Testis (tissue), 3 donors: Measurements from ENCODE around the gene PCSK6. TPM values are rescaled to one million over a fixed set of nuclear protein-coding genes. Genes with fewer than 3 reads are reported as not detected.

Experiments
- DNase-seq: peaks from one replicate; pipeline ENCODE4 v3.0.0-alpha.2; 2019
- H3K27ac ChIP-seq, 2 donors: fragments of 200-600 bp; sonication (generic); one replicate each; pipeline ENCODE4 v1.5.1; 2019
- H3K27me3 ChIP-seq: fragments of 200-600 bp; sonication (generic); one replicate; pipeline ENCODE4 v1.5.1; 2019
- H3K36me3 ChIP-seq: fragments of 200-600 bp; sonication (generic); one replicate; pipeline ENCODE4 v1.5.1; 2017; ENCODE audit warnings: low read depth; ENCODE audit errors: missing control alignments
- H3K4me1 ChIP-seq: fragments of 200-600 bp; sonication (generic); one replicate; pipeline ENCODE4 v1.5.1; 2019
- H3K4me3 ChIP-seq, 2 donors: fragments of 200-600 bp; sonication (generic); one replicate each; pipeline ENCODE4 v1.5.1; 2017 to 2019
- H3K9me3 ChIP-seq: fragments of 200-600 bp; sonication (generic); one replicate; pipeline ENCODE4 v1.5.1; 2017
- CTCF ChIP-seq, 3 experiments: fragments of 450-650 bp in 2 of 3; fragments of 200-600 bp in 1 of 3; sonication (generic) in 1 of 3; IDR thresholded peaks; one replicate each; pipeline ENCODE4 v1.5.1; 2016 to 2019; ENCODE audit warnings: antibody characterized with exemption in 3 of 3, mild to moderate bottlenecking in 2 of 3, moderate library complexity in 1 of 3
- POLR2A ChIP-seq: fragments of 450-650 bp; IDR thresholded peaks from one replicate; pipeline ENCODE4 v1.6.1; 2017; ENCODE audit warnings: antibody characterized with exemption, mild to moderate bottlenecking, moderate library complexity
- WGBS, 2 donors: methylation state at CpG; one replicate each; pipeline ENCODE4 v1.1.5; 2018; 5-methylcytosine and 5-hydroxymethylcytosine counted together
- intact Hi-C: fragments of 100-400 bp; cut with DNase I; formaldehyde crosslinking; loops from one replicate; pipeline ENCODE4 v1.15.1; 2023; ENCODE audit warnings: low total_unique reads
- polyA plus RNA-seq: library from polyadenylated mRNA; stranded (reverse); fragments of 350-450 nt; fragmentation: Illumina TruSeq; extraction: RNeasy Lipid Tissue Mini Kit (QIAGEN cat#74804); gene quantifications from one replicate; pipeline ENCODE4 v1.2.3, GENCODE V29; 2014; ENCODE audit warnings: low read depth, low replicate concordance; ENCODE audit not compliant: insufficient read depth
- total RNA-seq, 2 donors: library from RNA; depleted of rRNA; stranded (reverse); fragments of >200 nt; gene quantifications; one replicate each; pipeline ENCODE4 v1.2.3, GENCODE V29; 2016

PCSK6 gene
- total and polyA plus RNA-seq, 3 donors from 2014 or later = 43.9 to 156 (median 95.4) TPM

GRCh38 chr15:101272584-101272983 is 216.9 kb downstream of the PCSK6 start:
- peaks cover 5% of the 10 kb centered on the region for H3K36me3 ChIP-seq
- H3K4me1 ChIP-seq = peaks cover 9% of the 10 kb centered on the region
- 91 to 92% methylated on average over 9 of the region's 9 CpGs for WGBS, 2 donors
- intact Hi-C loops = no loop called here
- no peak for DNase-seq
- no peaks in the 10 kb centered on the region for H3K27me3 ChIP-seq
- no peaks in the 10 kb centered on the region for H3K9me3 ChIP-seq
- no peak overlapping the region for H3K27ac ChIP-seq
- H3K4me3 ChIP-seq = no peak overlapping the region
- TF ChIP-seq CTCF (IDR thresholded peaks at IDR 0.05) = no peak
- TF ChIP-seq POLR2A = no peak

GRCh38 chr15:101269479-101270223 is 219.9 kb downstream of the PCSK6 start:
- H3K4me3 ChIP-seq = no peak overlapping the region
- WGBS, 2 donors = 85 to 94% methylated on average over 16 of the region's 16 CpGs
- no peak overlapping the region for H3K27ac ChIP-seq
- TF ChIP-seq POLR2A (no peak), CTCF (IDR thresholded peaks at IDR 0.05) (peak in 2 of 3 experiments; percentile 13 to 20)
- H3K4me1 ChIP-seq = no peaks in the 10 kb centered on the region
- H3K36me3 ChIP-seq = peaks cover 5% of the 10 kb centered on the region
- H3K9me3 ChIP-seq = no peaks in the 10 kb centered on the region
- intact Hi-C loops = no loop called here
- H3K27me3 ChIP-seq = no peaks in the 10 kb centered on the region
- no peak for DNase-seq

- TF ChIP-seq CTCF (IDR thresholded peaks at IDR 0.05) = no peak
- 62% methylated on average over 14 to 18 of the region's 18 CpGs for WGBS, 2 donors
- intact Hi-C loops = no loop called here
Observed at GRCh38 chr15:101267320-101268104, 222.0 kb downstream of the PCSK6 start.

GRCh38 chr15:101266787-101267186 is 222.7 kb downstream of the PCSK6 start:
- DNase-seq = no peak
- Histone ChIP-seq H3K27ac (peak overlapping the region in 1 of 2 donors; percentile 5), H3K9me3 (no peaks in the 10 kb centered on the region), H3K4me3 (no peak overlapping the region), H3K27me3 (no peaks in the 10 kb centered on the region), H3K36me3 (peaks cover 5% of the 10 kb centered on the region), H3K4me1 (no peaks in the 10 kb centered on the region)
- TF ChIP-seq POLR2A (no peak), CTCF (IDR thresholded peaks at IDR 0.05) (no peak)
- intact Hi-C loops = no loop called here
- 74 to 82% methylated on average over 9 of the region's 9 CpGs for WGBS, 2 donors

More at GRCh38 chr15:101267320-101268104, 222.0 kb downstream of the PCSK6 start:
- DNase-seq = no peak
- H3K4me1 ChIP-seq = no peaks in the 10 kb centered on the region
- no peaks in the 10 kb centered on the region for H3K27me3 ChIP-seq
- H3K27ac ChIP-seq = peak overlapping the region in 1 of 2 donors; percentile 5
- peaks cover 5% of the 10 kb centered on the region for H3K36me3 ChIP-seq
- H3K4me3 ChIP-seq = no peak overlapping the region
- no peaks in the 10 kb centered on the region for H3K9me3 ChIP-seq
